GM19467 (cell line): ENCODE measurements around the gene FXYD3.
A peak's percentile ranks its signal among the peaks of the same experiment; 100 is the strongest.
"Not testable (repeated sequence)": the region's sequence is repeated elsewhere in the genome, so short reads cannot be mapped to it uniquely, and the experiment has no call there.

Experiments
- ATAC-seq: cut with Tn5 transposase; IDR thresholded peaks from one replicate; pipeline ENCODE4 v1.9.1; 2021; ENCODE audit warnings: mild to moderate bottlenecking, moderate library complexity; ENCODE audit not compliant: unreplicated experiment

Gene FXYD3

DNA sequence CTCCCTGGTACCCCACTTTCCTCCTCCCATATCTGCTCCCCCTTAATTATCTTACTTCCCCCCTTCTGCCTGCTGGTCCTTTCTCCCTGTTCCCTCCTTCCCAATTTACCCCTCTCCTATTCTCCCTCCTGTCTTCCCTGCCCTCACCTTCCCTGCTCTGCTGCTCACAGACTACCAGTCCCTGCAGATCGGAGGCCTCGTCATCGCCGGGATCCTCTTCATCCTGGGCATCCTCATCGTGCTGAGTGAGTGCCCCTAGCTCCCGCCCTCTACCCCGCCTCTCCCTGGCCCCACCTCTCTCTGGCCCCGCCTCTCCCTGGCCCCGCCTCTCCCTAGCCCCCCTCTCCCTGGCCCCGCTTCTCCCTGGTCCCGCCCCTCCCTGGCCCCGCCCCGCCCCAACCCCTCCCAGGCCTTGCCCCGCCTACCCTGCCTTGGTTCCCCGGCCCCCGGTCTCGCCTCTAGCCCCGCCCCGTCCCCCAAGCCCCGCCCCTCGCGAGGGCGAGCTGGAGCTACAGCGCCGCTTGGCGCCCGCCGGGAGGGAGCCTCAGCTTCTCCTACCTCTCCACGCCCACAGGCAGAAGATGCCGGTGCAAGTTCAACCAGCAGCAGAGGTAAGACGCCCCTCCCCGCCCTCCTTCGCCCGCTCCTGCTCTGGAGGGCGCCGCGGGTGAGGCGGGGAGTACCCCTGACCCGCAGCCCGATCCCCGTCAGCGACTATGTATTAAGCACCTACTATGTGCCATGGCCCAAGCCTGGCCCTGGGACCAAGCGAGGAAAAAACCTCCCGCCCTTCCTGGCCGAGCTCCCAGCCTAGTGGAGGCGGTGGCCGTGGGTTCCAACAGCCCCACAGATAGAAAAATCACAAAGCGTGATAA is 25.6 kb downstream of the FXYD3 start:
- ATAC-seq: peak; percentile 59

DNA sequence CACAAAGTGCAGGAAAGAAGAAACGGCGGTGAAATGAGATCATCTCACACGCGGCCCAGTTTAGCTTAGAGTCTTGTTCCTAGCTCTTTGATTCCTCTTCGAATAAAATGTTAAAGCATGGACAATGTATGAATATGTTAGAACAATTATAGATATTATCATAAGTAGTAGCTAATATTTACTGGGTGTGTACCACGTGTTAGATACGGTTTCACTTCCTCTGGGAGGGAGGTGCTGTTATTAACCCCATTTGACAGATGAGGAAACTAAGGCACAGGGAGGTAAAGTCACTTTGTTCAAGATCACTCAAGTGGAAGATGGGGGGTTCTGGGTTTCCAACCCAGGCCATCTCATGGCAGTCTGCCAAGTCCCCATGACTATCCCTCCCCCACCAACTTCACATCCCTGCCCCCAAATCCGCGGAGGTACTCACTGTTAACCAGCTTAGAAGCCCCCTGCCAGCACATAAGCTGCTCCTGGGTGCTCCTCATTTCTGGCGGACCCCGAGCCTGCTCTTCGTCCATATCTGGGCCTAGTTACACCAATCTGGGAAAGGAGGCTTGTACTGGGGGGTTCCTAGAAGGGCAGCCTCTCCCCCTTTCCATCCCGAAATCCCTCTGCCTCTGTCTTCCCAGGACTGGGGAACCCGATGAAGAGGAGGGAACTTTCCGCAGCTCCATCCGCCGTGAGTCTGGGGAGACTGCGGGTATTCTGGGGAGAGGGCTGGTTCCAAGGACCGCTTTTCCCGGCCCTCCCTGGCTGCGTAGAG is 26.4 kb downstream of the FXYD3 start:
- ATAC-seq: no peak

DNA sequence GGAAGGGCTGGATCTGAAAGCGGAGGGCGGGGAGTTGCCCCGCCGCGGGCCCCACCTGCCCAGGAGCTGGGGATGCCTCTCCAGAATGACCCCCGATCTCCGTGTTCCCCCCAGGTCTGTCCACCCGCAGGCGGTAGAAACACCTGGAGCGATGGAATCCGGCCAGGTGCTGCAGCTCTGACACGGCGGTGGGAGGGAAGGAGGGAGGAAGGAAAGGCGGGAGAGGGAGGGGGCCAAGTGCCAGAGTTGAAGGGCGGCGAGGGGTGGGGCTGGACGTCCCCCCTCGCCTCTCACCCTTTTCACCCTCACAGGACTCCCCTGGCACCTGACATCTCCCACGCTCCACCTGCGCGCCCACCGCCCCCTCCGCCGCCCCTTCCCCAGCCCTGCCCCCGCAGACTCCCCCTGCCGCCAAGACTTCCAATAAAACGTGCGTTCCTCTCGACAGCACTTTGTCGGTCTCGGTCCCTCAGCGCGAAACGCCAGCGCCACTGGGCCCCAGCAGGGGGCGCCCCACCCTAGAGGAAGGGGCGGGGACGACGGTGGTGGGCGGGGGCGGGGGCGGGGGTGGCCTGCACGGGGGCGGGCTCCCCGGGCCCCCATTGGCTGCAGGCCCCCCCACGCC is 27.1 kb downstream of the FXYD3 start:
- no peak for ATAC-seq

DNA sequence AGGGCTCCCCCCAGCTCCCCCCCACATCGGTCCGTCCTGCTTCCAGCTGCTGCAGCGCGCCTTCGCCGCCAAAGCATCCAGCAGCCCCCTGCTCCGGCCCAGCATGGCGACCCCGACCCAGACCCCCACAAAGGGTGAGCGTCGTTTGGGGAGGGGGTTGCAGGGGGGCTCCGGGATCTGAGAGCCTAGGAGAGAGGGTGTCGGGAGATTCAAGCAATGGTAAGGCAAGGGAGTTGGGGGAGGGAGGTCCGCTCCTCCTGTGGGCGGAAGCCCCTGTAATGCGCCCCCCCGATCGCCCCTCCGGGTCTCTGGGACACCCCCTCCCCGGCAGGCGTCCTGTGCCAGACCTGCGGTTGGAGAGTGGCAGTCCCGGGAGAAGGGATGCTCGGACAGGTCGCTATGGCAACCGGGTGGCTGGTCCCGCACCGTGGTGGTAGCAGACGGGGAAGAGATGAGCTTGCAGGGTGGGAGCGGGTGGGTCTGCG is 27.6 kb downstream of the FXYD3 start, which contains the start of gene FXYD7:
Gene FXYD7, plus strand, starts transcription at position 25 of the 485 bp plus-strand sequence. Its CDS starts 79 bp downstream, at position 104.
- ATAC-seq: no peak

DNA sequence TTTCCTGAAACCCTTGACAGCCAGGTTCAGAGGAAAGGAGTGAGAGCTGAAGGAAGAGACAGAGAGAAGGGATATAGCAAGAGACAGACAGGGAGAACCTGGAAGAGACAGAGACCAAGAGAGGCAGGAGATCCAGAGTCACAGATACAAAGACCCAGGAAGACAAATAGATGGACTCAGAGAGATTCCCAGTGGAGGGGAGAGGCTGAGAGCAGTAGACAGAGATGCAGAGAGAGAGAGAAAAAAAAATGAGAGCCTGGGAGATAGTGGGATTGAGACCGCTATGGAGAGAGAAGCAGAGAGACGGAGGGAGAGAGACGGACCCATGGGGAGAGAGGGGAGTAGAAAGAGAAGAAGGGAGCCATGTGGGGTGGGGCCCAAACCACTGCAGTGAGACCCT is 28.2 kb downstream of the FXYD3 start:
- ATAC-seq: no peak

DNA sequence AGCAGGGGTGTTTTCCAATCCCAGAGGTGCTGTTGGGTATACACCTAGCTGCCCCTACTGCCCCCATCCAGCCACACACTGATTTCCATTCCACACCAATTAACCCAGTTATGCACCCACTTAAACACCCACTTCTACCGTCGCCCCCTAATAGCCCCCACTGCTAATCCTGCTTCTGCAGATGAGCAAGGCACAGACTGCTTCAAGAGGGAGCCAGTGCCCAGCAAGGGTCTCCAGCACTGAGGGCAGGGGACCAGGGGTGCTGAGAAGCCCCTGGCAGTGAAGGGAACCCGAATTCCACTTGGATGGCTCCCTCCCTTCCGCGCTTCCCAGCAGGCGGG is 28.6 kb downstream of the FXYD3 start:
- no peak for ATAC-seq

DNA sequence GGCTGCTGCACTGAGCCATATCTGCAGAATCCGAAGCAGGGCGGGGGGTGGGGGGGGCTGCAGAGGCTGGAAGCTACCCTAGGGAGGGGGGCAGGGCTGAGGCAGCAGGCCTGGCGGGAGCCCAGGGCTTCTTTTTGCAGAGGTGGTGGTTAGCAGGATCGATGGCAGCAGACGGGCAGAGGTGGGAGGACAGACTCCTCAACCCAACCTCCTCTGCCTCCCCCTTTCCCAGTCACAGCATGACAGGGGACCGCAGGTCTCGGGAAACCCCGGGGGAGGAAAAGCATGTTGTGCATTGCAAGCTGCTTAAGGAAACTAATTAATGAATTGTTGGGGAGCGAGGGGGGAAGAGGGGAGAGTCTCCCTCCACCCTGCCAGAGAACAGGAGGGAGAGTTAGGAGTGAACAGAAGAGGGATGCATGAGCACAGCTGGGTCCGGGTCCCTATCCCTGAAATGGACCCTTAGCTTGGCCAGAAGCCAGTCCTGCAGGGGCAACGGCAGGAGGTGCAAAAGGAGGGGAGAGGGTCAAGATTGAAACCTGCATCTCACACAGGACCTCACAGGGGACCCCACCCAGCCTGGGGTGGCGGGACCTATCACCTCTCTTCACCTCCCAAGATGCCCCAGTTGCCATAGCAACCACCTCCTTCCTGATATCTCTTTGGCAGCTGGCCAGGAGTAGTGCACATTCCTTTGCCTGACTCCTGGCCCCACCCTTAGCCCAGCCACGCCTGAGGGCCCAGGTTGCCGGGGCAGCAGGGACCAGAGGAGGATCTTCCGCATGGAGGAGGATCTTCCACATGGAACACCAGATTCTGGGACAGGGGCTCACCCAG is 29.2 kb downstream of the FXYD3 start:
- ATAC-seq: no peak

DNA sequence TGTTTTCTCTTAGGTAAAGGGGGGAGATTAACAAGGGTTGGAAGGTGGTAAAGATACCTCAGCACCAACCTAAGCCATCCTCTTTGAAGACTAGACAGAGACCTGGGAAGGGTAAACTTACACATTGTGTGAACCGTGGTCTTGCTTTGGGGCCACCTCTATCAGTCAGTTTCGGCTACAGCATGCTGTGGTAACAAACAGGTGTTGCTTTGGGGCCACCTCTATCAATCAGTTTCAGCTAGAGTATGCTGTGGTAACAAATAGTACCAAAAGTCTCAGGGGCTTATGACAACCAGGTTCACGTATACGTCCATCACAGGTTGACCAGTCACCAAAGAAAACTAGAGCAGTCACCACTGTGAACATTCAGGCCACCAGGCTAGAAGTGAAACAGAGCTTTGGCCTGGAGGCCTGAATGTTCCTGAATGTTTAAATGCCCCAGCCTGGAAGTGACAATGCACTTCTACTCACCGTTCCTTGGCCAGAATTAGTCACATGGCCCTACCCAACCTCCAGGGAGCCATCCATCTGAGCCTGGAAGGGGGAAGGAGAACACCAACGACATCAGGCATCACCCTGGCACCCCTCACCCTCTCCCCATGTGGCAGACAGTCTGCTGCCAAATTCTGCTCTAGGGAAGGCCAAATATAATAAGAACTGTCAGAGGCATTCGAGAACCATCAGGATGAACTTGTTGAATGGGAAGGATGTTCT is 31.3 kb downstream of the FXYD3 start:
- no peak for ATAC-seq

DNA sequence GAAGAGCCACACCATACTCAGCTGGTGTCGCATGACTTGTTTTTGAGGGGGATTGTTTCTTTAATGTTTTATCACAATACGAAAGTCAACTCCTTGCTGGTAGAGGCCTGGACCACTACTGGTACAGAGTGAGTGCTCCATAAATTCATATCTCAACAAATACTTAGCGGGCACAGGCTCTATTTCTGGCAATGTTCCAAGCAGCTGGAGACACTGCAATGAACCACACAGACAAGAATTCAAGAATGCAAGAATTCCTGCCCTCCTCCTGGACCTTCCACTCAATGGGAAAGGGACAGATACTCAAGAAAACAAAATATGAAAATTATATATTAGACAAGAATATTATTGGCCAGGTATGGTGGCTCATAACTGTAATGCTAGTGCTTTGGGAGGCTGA is 33.8 kb downstream of the FXYD3 start:
- no peak for ATAC-seq

DNA sequence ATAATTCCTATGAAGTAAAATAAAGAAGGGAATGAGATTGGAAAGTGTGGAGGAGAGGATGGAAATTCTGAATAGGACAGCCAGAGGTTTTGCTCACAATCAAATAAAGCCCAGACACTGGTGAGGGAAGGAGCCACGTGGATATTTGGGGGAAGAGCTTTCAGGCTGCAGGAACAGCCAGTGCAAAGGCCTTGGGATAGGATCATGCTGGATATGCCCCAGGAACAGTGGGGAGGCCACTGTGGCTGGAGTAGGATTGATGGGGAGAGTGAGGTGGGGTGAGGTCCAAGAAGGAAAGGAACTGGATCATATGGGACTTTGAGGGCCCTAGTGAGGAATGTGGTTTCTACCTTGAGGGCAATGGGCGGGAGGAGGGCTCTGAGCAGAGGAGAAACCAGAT is 34.8 kb downstream of the FXYD3 start:
- no peak for ATAC-seq

DNA sequence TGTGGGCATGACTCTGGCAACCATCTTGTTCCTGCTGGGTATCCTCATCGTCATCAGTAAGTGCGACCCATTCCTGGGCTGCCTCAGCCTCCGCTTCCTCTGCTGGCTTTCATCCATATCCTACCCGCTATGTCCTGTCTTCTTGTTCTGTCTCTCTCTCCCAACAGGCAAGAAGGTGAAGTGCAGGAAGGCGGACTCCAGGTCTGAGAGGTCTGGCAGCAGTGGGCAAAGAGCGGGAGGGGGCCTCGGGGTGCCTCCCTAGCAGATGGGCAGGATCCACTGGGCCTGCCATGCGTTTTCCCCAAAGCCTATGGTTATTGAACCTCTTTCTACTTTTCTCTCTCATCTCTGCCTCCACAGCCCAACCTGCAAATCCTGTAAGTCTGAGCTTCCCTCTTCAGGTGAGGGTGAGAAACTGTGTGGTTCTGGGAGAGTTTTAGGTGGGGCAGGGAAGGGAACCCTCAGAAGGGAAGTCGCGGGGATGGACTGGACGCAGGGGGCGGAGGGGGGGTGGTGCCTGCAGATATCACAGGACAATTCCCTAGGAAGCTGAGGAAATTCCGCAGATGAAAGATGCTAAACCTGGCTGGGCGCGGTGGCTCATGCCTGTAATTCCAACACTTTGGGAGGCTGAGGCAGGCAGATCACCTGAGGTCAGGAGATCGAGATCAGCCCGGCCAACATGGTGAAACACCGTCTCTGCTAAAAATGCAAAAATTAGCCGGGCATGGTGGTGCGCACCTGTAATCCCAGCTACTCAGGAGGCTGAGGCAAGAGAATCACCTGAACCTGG is 35.8 kb downstream of the FXYD3 start:
- no peak for ATAC-seq

DNA sequence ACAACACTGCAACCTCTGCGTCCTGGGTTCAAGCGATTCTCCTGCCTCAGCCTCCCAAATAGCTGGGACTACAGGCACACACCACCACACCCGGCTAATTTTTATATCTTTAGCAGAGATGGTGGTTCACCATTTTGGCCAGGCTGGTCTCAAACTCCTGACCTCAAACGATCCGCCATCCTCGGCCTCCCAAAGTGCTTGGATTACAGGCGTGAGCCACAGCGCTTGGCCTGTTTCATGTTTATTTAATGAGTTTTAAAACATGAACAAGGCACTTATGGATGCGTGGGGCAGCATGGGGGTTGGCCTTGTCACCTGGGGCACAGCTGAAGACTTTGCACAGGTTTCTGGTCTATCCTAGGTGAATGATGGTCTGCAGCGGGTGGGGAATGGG is 37.5 kb downstream of the FXYD3 start:
- ATAC-seq: not testable (repeated sequence)

DNA sequence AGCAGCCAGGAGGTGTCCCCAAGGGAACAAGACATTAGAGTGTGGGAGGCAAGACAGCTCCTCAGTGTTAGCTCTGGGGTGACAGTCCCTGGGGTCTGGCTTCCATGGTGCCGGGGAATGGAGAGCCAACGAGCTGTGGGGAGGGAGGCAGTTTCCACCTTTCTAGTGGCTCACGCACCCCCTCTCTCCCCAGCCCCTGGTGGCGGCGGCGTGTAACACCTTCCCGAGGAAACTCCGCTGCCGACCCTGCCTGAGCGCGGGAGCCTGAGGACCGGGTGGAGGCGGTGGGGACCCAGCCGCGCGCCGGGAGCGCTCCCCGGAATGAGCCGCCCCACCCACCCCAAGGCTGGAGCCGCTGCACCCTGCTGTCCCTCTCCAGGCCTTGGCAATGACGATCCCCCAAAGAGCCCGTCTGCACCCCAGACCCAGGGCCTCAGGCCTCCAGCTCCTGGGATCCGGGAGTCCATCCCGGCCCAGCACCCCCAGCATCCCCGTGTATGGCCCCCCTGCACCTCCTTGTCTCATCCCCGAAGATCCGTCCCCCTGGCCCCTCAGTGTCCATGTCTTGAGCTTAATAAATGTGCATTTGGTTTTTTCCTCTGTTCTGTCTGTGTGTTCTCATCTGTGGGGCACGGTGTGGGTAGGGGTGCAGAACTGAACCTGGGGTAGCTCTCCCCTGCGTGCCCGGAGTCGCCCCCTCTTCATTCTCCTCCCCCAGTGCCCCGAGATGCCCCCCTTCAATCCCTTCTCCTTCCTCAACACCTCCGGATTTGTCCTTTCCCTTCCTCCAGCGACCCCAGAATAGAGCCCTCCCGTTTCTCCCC is 38.3 kb downstream of the FXYD3 start:
- no peak for ATAC-seq

DNA sequence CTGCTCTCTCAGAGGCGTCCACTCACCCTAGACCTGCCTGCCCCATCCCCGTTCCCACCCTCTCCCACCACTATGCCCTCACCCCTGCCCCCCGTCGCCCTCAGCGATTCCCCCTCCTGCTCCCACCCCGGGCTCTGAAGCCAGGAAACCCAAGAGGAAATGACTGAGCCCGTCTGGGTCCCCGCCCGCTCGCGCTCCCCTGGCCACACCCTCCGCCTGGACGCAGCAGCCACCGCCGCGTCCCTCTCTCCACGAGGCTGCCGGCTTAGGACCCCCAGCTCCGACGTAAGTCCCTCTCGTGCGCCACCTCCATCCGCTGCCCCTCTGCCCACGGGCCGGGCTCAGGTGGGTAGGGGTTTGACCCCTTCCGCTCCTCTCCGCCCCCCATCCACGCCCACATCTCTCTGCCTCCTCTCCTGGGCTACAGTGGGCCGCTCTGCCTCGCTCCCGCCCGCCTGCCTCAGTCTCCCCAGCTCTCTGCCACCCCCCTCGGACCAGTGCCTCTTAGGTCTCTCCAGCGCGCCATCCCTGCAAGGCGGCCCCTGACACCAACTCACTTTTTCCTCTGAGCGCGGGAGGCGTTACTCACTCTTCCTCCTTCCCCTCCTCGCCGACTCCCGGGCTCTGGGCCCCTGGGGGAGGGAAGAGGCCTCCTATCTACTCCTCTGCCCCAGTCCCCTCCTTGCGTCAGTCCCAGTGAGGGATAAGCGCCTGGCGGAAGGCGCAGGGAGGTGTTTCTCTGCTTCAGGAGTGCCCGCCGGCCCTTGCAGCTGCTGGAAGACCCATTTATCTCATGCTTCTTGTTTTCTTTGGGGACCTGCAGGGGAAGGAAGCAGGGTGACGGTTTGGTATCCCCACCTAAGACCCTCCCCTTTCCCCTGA is 39.1 kb downstream of the FXYD3 start, which contains the start of gene FXYD5:
Gene FXYD5, plus strand, starts transcription at position 211 of the 882 bp plus-strand sequence. CDS start 816 bp downstream, outside the sequence.
- no peak for ATAC-seq

DNA sequence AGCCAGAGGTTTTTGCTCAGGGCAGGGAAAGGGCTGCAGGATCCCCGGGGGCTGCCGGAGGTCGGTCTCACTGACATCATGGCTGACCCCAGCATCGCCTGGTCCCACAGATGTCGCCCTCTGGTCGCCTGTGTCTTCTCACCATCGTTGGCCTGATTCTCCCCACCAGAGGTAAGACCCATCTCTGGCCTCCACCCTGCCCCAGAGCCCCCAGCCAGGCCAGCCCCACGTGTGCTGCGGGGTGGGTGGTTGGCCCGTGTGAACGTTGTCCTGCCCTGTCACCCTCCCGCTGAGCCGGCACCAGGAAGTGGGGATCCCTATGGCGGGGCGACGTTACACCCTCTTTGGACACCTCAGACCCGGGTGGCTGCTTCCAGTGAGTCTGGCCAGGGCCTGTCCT is 39.8 kb downstream of the FXYD3 start:
- no peak for ATAC-seq

DNA sequence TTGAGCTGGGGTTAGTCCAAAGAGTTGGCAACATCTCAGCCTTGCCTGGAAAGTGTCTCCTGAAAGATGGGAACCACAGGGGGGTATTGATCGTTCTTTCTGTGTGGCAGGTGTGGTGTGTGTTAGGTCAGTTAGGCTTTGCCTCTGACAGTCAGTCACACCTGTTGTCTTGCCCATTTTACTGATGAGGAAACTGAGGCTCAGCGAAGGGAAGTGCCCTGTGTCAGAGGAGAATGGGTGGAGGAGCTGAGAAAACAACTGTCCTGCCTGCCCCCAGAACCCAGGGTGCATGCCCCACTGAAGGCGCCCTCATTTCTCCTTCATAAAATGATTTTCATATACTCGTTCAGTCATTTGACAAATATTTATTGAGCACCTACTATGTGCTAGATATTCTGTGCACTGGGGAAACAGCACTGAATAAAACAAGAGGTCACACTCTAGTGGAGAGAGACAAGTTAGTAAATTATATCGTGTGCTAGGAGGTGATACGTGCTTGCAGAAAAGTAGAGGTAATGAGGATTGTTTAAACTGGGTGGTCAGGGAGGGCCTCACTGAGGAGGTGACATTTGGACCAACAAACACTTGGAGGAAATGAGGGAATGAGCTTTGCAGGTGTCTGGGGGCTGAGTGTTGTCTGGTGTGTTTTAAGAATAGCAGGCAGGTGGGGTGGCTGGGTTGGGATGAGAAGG is 40.5 kb downstream of the FXYD3 start:
- ATAC-seq: no peak

DNA sequence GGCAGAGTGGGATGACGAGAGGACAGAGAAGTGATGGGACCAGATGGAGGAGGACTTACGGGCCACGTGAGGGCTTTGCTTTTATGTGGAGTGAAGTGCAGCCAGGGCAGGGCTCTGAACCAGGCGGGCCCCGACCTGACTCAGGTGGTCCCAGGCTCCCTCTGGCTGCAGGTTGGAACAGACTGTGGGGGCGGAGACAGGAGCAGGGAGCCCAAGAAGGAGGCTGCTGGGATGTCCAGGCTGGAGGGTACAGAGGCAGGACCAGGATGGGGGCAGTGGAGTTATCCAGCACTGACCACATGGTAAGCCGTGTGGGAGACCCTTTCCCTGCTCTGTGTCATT is 41.0 kb downstream of the FXYD3 start:
- ATAC-seq: no peak
